Endothelial cell (in vitro differentiated cells): ENCODE results near the gene KLF18. TPM values are rescaled to one million over a fixed set of nuclear protein-coding genes. Genes with fewer than 3 reads are reported as not detected.
"Not testable (repeated sequence)": the region's sequence is repeated elsewhere in the genome, so short reads cannot be mapped to it uniquely, and the experiment has no call there.

Experiments used
- DNase-seq: peaks from one replicate; pipeline ENCODE4 v3.0.0; 2021; ENCODE audit warnings: low spot score
- H3K27ac Mint-ChIP-seq: one replicate; pipeline ENCODE4 v1.8.0; 2021; ENCODE audit warnings: mixed read lengths, inconsistent platforms; ENCODE audit not compliant: unreplicated experiment
- H3K27me3 Mint-ChIP-seq: one replicate; pipeline ENCODE4 v1.8.0; 2021; ENCODE audit warnings: mild to moderate bottlenecking, moderate library complexity, mixed read lengths, inconsistent platforms; ENCODE audit not compliant: unreplicated experiment
- H3K36me3 Mint-ChIP-seq: one replicate; pipeline ENCODE4 v1.8.0; 2021; ENCODE audit warnings: mild to moderate bottlenecking, low read depth, mixed read lengths, inconsistent platforms; ENCODE audit not compliant: unreplicated experiment
- H3K4me1 Mint-ChIP-seq: one replicate; pipeline ENCODE4 v1.8.0; 2021; ENCODE audit warnings: mild to moderate bottlenecking, mixed read lengths, inconsistent platforms; ENCODE audit not compliant: unreplicated experiment
- H3K4me3 Mint-ChIP-seq: one replicate; pipeline ENCODE4 v1.8.0; 2021; ENCODE audit warnings: mild to moderate bottlenecking, mixed read lengths, inconsistent platforms; ENCODE audit not compliant: unreplicated experiment
- H3K9me3 Mint-ChIP-seq: one replicate; pipeline ENCODE4 v1.8.0; 2021; ENCODE audit warnings: mixed read lengths, inconsistent platforms; ENCODE audit not compliant: unreplicated experiment
- total RNA-seq: library from RNA; stranded (reverse); fragmentation: NEBNext Ultra II Directional; extraction: Animal tissue kit (Norgen Biotek cat#: 25700); gene quantifications from one replicate; pipeline ENCODE4 v1.2.1, GENCODE V29; 2021; ENCODE audit not compliant: unreplicated experiment
- TF ChIP-seq, protein P1 (sequence below): fragments of 200-600 bp; sonication (generic); IDR thresholded peaks from one replicate; pipeline ENCODE4 v1.5.0; 2021; ENCODE audit warnings: antibody characterized with exemption; ENCODE audit not compliant: unreplicated experiment

Gene KLF18
- total RNA-seq, 1 donor from 2014 or later, result not detected

DNA sequence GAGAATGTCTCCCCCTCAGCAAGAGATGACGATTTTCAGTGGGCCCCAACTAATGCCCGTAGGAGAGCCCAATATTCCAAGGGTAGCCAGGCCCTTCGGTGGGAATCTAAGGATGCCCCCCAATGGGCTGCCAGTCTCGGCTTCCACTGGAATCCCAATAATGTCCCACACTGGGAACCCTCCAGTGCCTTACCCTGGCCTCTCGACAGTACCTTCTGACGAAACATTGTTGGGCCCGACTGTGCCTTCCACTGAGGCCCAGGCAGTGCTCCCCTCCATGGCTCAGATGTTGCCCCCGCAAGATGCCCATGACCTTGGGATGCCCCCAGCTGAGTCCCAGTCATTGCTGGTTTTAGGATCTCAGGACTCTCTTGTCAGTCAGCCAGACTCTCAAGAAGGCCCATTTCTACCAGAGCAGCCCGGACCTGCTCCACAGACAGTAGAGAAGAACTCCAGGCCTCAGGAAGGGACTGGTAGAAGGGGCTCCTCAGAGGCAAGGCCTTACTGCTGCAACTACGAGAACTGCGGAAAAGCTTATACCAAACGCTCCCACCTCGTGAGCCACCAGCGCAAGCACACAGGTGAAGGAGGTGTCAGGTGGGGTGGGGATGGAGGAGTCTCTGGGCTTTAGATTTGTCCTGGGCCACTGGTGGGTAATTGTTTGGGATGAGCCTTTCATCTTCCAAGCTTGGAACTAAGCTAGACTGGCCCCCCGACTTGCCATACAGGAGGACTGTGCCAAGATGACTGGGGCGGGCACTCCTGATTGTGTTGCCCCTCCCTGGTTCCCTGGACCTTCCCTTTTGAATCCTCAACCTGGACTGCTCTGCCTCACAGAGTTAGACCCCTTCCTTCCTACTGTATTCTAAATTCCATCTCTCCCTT lies 11.6 kb downstream of the KLF18 start:
- no peak overlapping the region for H3K27ac Mint-ChIP-seq
- no peak for DNase-seq
- TF ChIP-seq, protein P1, sequence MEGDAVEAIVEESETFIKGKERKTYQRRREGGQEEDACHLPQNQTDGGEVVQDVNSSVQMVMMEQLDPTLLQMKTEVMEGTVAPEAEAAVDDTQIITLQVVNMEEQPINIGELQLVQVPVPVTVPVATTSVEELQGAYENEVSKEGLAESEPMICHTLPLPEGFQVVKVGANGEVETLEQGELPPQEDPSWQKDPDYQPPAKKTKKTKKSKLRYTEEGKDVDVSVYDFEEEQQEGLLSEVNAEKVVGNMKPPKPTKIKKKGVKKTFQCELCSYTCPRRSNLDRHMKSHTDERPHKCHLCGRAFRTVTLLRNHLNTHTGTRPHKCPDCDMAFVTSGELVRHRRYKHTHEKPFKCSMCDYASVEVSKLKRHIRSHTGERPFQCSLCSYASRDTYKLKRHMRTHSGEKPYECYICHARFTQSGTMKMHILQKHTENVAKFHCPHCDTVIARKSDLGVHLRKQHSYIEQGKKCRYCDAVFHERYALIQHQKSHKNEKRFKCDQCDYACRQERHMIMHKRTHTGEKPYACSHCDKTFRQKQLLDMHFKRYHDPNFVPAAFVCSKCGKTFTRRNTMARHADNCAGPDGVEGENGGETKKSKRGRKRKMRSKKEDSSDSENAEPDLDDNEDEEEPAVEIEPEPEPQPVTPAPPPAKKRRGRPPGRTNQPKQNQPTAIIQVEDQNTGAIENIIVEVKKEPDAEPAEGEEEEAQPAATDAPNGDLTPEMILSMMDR, result no peak
- peaks cover 4% of the 10 kb centered on the region for H3K4me1 Mint-ChIP-seq
- no peaks in the 10 kb centered on the region for H3K9me3 Mint-ChIP-seq
- no peak overlapping the region for H3K4me3 Mint-ChIP-seq
- no peaks in the 10 kb centered on the region for H3K36me3 Mint-ChIP-seq
- H3K27me3 Mint-ChIP-seq, result no peaks in the 10 kb centered on the region

DNA sequence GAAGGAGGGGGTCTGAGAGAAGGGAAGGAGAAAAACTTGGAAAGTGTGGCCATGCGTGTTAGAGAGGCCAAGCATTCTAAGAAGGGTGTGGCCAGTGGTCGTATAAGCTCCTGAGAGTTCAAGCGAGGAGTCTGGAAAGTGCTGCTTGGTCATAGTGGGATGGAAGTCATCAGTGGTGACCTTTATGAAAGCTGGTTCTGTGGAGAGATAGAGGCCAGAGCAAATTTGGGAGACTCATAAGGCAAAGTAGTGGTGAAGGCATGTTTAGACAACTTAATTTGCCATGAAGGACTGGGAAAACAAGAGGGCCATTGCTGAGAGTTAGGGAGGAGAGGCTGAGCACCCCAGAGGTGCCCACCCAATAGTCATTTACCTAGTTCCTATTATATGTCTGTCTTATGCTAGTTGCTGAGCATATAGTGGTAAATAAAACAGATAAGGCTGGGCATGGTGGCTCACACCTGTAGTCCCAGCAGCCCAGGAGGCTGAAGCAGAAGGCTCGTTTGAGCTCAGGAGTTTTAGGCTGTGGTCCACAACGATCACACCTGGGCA lies 21.0 kb downstream of the KLF18 start:
- no peaks in the 10 kb centered on the region for H3K9me3 Mint-ChIP-seq

DNA sequence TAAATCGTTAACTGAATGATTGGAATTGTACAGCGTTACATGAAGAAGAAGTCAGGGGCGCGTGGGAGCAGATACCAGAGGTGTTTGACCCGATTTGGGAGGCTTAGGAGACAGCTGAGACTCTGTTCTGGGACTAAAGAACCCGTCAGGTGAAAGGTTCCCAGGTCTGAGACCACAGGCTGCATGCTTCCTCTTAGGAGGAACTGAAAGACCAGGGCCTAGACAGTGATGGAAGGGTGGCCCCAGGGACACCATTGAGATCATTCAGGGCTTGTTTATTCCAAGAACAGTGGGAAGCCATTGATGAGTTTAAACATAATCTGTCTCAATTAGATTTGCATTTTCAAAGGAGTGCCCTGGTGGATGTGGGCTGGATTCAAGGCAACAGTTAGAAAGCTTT lies 21.9 kb downstream of the KLF18 start:
- no peak for DNase-seq
- H3K9me3 Mint-ChIP-seq, result no peaks in the 10 kb centered on the region
- no peak overlapping the region for H3K4me3 Mint-ChIP-seq
- TF ChIP-seq, protein P1, result no peak
- peaks cover 19% of the 10 kb centered on the region for H3K4me1 Mint-ChIP-seq
- no peaks in the 10 kb centered on the region for H3K27me3 Mint-ChIP-seq
- no peaks in the 10 kb centered on the region for H3K36me3 Mint-ChIP-seq
- H3K27ac Mint-ChIP-seq, result no peak overlapping the region

More for the DNA sequence above, 21.0 kb downstream of the KLF18 start:
- TF ChIP-seq, protein P1, result no peak
- no peak for DNase-seq
- Mint-ChIP-seq H3K27ac (no peak overlapping the region), H3K4me1 (peaks cover 19% of the 10 kb centered on the region), H3K4me3 (no peak overlapping the region), H3K27me3 (no peaks in the 10 kb centered on the region), H3K36me3 (no peaks in the 10 kb centered on the region)

DNA sequence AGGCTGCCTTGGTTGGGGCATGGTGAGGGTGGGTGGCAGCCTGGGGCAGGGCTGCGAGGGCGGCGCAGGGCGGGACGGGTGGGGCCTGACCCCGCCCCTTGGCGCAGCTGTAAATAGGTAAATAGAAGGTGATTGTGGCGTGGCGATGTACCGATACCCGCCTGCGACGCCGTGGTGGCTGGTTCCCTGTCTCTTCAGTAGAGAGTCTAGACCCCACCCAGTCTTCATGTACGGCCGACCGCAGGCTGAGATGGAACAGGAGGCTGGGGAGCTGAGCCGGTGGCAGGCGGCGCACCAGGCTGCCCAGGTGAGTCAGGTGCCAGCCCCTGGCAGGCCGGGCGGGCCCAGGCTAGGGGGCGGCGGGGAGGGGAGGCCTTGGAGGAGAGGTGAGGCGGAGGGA lies 22.7 kb downstream of the KLF18 start, which contains the start of gene KLF17:
KLF17 (plus strand) TSS at position 140 of the 400 bp plus-strand sequence; CDS start at position 227, 87 bp downstream.
- TF ChIP-seq, protein P1, result no peak
- H3K4me3 Mint-ChIP-seq, result no peak within 1 kb of the TSS
- peaks cover 19% of the 10 kb centered on the region for H3K4me1 Mint-ChIP-seq
- no peaks in the 10 kb centered on the region for H3K27me3 Mint-ChIP-seq
- no peak for DNase-seq
- H3K36me3 Mint-ChIP-seq, result no peaks in the 10 kb centered on the region
- H3K27ac Mint-ChIP-seq, result no peak within 1 kb of the TSS
- no peaks in the 10 kb centered on the region for H3K9me3 Mint-ChIP-seq

DNA sequence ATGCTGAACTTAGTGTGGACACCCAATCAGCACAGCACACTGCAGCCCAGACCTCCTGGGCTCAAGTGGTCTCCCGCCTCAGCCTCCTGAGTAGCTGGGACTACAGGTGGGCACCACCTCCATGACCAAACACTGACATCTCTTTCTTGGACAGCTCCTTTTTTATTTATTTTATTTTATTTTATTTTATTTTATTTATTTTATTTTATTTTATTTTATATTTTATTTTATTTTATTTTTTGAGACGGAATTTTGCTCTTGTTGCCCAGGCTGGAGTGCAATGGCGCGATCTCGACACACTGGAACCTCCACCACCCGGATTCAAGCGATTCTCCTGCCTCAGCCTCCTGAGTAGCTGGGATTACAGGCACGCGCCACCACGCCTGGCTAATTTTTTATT lies 24.2 kb downstream of the KLF18 start:
- not testable (repeated sequence) for H3K36me3 Mint-ChIP-seq, DNase-seq
- peaks cover 14% of the 10 kb centered on the region for H3K4me1 Mint-ChIP-seq

More for the DNA sequence above, 24.2 kb downstream of the KLF18 start:
- H3K9me3 Mint-ChIP-seq, H3K27me3 Mint-ChIP-seq, H3K4me3 Mint-ChIP-seq, H3K27ac Mint-ChIP-seq: not testable (repeated sequence)
